ENCODE results near the gene PACS2.

GRCh38 chr14:105419195-105420091, 104.9 kb downstream of the PACS2 start, which contains the start of gene MTA1:
- no peak for TF ChIP-seq CTCF (conservative IDR thresholded peaks at IDR 0.05; ENCODE audit: low read length)
- TF ChIP-seq EZH2phosphoT487 (IDR thresholded peaks at IDR 0.05; ENCODE audit: borderline replicate concordance), result no peak
